GM21825 (cell line): Measurements from ENCODE around the gene ALG12.
"Not testable (repeated sequence)": the region's sequence is repeated elsewhere in the genome, so short reads cannot be mapped to it uniquely, and the experiment has no call there.

Experiments used
- ATAC-seq: cut with Tn5 transposase; IDR thresholded peaks from one replicate; pipeline ENCODE4 v1.9.1; 2021; ENCODE audit warnings: mild to moderate bottlenecking, moderate library complexity; ENCODE audit not compliant: unreplicated experiment

The ALG12 gene

DNA sequence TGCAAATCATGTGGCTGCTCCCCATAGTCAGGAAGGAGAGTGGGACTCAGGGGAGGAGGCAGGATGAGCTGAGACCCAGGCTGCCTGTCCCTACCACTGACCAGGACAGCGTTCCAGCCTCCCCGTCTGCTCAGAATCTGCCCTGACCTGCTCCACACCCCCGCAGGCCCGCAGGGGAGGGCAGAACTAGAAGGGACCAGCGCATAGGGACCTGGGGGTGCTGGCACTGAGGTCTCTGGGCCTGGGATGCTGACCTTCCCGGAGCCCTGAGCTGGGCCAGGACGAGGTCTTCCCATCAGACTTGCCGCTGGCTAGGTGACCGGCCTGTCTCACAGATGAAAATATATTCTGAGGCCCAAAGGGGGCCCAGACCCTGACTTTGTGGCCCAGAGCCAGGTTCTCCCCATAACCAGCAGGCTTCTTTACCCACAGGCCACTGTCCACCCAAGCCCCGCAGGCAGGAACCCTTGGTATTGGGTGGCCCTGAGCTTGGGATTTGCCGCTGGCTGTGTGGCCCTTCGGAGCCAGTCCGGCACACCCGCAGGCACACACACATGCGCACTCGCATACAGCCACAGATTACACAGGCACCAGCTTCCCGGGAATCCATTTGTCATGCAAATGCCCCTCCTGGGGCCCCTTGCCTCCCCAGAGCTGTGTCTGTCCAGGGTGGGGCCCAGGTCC, 28.5 kb upstream of the ALG12 start:
- ATAC-seq: no peak

DNA sequence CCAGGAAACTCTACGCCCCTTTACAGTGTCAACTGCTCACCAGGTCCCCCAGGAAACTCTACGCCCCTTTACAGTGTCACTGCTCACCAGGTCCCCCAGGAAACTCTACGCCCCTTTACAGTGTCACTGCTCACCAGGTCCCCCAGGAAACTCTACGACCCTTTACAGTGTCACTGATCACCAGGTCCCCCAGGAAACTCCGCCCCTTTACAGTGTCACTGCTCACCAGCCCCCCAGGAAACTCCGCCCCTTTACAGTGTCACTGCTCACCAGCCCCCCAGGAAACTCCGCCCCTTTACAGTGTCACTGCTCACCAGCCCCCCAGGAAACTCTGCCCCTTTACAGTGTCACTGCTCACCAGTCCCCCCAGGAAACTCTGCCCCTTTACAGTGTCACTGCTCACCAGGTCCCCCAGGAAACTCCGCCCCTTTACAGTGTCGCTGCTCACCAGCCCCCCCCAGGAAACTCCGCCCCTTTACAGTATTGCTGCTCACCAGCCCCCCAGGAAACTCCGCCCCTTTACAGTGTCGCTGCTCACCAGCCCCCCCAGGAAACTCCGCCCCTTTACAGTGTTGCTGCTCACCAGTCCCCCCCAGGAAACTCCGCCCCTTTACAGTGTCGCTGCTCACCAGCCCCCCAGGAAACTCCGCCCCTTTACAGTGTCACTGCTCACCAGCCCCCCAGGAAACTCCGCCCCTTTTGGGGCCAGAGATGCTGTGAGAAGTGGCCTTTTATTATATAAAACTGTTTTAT, 27.0 kb upstream of the ALG12 start:
- not testable (repeated sequence) for ATAC-seq

DNA sequence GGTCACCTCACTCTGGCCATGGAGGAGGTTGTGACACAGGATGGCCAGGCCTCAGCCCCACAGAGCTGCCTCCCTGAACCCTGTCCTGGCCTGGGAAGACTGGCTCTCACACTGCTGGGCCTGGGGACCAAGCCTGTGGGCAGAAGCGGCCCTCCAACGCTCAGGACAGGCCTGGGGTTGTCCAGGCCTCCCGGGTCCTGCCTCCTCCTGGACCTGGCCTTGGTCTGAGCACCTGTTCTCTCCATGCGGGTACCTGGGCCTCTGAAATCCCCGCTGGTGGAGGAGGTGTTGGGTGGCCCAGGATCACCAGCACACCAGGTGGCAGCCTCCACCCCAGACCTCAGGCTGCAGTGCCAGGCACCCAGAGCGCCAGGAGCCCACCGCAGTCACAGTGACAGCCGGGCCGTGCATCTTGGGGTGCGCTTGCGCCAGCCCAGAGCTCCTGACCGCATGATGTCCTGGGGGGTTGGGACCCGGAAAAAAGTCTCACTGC, 26.2 kb upstream of the ALG12 start:
- ATAC-seq: no peak

DNA sequence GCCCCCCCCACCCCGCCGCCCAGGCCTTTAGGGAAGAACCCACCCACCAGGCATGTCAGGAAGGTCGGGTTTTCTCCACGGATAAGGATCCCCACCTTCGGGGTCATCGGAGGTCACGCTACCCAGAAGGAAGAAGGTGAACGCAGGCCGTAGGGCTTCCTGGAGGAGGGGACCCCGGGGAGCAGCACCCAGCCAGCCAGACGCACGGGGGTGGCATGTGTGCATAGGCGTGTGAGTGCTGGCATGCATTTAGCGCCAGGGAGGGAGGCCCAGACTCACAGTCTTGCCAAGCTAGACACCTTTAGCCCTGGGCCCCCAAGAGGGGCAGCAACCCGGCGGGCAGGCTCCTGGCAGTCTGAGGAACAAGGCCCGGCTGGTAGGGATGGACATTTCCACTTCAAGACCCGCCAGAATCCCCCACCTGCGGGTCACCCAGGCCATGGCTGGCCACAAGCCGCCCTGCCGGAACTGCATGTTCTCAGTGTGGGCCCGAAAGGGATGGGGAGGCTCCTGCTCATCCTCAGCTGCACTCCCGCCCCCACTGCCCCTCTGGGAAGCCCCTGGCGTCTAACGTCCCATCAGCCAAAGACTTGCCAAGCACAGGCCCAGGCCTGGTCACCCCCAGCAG, 25.6 kb upstream of the ALG12 start:
- no peak for ATAC-seq

DNA sequence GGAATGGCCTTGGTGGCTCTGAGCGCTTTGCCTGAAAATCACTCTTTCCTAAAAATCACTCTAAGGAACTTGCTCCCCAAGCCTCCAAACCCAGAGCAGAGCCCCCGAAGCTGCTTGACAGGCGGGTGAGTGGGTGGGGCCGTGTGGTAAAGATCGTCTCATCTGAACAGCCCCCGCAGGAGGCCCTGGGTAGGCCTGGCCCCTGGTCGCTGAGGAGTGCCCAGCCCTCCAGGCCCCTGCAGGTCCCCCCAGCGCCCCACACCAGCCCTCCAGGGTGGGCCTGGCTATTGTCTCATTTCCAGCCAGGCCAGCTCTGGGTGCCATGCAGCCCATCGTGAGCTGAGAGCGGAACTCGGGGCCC, 25.1 kb upstream of the ALG12 start:
- ATAC-seq: no peak

DNA sequence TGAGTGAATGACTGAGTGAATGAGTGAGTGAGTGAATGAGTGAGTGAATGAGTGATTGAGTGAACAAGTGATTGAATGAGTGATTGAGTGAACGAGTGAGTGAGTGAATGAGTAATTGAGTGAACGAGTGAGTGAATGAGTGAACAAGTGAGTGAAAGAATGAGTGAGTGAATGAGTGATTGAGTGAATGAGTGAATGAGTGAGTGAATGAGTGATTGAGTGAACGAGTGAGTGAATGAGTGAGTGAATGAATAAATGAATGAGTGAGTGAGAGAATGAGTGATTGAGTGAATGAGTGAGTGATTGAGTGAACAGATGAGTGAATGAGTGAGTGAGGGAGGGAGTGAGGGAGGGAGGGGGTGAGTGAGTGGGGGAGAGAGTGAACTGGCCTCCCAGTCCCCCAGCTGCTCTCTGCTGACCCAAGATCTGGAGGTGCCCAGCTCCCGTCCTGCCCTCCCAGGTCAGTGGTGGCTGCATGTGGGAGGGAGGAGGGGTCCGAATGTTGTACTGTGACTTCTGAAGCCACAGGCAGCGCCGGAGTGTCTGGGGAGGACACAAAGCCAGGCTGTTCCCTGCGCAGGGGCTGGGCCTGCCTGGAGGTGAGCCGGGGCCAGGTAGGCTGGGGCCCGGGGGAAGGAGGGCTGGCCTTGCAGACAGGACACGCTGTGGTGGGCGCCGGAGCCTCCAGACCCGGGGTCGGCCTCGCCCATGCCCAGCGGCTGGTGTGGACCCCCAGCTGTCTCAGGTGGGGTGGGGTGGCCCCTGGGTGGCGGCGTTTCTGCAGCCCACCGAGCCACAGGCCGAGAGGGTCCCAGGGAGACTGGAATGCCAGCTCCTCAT, 24.5 kb upstream of the ALG12 start:
- ATAC-seq: no peak

DNA sequence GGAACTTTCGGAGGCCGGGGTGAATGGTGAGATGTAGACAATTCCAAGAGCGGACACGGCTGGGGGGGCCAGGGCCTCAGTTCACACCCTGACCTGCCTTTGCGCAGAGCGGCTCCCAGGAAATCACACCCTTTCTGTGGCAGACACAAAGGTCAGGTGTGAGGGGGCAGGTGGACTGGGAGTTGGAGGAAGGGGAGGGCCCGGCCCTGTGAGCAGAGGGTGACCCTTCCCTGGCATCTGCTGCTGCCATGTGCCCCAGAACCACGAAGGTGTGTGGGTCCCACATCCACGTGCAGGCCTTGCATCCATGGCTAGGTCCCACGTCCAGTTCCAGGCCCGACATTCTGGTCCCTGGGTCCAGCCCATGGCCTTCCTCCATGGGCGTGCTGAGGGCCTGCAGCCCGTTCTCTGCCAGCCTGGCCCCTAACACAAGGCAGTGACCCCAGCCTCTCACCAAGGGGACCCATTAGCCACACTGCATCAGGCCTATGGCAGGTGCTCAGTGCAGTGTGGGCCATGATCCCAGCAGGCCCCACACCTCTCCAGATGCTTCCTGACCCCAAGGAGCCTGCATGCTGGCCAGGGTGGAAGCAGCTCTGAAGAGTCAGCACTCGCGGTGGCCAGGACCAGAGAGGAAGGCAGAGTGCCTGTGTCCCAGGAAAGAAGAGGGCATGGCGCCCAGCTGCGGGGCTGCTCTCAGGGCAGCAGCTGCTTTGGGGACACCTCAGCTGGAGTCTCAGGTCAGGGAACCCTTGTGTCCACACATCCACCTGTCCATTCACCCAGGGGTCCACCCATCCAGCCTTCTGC, 23.5 kb upstream of the ALG12 start:
- ATAC-seq: no peak

DNA sequence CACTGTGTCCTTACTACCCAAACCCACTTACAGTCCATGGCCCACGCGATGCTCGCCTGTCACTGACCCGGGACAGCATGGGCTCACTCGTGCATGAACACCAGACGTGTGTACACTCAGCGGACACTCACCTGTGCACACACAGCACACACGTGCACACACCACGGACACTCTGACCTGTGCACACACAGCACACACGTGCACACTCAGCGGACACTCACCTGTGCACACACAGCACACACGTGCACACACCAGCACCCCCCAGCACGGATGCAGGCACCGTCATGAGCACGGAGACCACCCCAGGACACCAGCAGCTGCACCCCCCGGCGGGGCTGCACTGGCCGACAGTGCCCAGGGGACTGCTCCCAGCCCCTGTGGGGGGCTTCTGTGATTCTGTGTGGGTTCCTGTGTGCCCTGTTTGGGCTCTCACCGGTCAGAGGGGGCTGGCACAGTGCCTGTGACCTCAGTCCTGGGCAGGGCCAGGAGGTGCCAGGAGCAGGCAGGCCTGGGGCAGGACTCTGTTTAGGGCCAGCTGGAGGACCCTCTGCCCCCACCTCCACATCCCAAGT, 20.4 kb upstream of the ALG12 start:
- ATAC-seq: no peak

DNA sequence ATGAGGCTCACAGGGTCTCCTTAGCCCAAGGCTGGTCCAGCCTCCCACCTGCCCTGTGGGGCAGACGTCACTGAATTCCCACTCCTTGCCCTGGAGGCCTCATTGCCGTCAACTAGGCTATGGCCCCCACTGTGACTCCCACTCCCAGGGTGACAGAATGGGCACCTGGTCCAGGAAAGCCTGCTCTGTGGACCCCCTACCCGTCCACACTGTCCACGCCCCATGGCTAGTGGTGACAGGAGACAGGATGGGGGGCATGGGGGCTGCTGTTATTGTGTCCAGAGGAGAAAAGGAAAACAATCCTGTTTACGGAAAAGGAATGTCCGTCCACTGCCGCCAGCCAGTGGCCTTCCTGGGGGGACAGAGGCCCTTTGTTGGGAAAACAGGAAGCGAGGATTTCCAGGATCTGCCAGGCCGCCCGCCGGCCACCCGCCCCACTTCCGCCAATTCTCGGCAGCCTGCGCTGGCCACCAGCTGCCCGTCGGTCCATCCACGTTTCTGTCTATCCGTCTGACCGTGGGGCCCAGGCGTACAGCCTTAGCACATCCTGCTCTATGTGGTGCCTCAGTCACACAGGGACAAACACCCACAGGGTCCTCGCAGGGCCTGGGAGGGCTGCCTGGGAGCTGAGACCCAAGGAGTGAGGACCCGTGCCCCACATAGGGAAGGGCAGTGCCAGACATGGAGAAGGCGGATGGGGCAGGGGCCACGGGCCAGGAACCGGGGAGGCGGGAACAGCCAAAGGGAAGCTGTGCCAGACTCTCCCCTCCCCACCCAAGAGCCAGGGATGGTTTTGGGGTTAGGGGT, 19.7 kb upstream of the ALG12 start:
- no peak for ATAC-seq

DNA sequence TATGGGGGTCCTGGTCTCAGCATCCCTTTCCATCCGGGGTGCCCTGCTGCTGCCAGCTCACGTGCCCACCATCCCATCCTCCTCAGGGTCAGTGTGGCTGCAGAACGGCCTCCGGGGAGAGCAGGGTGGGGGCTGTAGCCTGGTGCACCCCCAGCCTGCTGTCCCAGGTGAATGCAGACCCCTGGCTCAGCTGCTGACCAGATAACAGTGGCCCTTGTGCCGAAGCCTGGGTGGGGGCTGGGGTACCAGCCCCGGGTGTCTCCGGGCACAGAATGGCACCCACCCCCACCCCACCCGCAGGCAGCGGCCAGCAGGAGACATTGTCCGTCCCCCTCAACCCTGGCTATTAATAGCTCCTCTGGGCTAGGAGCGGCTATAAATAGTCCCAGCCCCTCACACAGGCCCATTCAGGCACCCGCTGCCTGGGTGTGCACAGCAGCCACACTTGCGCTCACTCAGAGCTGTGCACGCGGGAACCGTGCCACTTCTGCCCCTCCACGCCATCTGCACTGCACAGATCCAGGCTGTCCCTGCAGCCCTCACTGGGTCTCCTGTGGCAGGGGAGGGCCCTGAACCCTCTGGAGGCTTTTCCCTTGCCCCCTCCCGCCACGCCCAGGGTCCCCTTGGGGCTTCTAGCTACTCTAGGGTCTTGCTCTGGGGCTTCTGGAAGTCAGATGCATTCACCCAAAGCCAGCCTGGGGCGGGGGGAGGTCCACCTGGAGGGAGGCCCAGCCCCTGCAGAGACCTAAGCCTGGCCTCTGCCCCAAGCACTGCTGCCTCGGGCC, 18.9 kb upstream of the ALG12 start:
- no peak for ATAC-seq

DNA sequence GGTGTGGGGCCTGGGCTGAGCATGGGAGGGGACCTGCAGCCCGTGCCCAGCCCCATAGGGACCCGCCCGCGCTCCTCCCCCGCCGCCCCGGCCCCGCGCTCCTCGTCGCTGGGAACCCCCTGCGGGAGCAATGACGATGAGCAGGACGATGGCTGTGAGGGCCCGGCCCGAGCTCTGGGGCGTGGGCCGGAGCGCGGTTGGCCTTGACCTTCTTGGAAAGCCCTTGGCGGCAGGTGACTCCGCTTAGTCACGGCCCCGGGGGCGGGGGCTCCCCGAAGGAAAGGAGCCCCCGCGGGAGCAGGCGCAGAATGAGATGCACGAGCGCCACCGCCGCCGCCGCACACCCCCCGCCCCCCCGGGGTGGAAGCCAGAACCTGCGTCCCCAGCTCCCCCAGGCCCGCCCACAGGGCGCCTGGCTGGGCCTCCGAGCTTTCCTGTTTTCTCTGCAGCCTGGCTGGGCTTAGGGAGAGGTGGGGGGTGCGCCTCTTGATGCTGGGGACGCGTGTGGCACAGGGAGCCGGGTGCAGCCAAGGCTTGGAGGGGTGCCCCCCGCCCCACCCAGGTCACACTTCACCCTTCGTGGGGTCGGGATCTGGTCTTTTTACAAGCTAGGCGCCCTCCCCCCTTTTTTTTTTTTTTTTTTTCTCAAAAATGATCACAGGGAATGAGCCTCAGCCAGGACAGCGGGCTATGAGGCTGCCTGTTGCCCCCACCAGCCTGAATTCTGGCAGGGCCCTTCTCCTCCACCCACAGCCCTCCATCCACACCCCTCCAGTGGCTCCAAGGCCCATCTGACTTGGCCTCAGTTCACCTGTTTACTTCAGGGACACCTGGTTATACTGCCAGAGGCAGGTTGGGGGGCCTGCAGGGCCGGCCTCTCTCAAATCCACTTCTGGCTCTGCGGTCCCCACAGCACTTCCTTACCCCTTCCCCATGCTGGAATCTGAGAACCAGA, 18.1 kb upstream of the ALG12 start:
- peak; percentile 63 for ATAC-seq

DNA sequence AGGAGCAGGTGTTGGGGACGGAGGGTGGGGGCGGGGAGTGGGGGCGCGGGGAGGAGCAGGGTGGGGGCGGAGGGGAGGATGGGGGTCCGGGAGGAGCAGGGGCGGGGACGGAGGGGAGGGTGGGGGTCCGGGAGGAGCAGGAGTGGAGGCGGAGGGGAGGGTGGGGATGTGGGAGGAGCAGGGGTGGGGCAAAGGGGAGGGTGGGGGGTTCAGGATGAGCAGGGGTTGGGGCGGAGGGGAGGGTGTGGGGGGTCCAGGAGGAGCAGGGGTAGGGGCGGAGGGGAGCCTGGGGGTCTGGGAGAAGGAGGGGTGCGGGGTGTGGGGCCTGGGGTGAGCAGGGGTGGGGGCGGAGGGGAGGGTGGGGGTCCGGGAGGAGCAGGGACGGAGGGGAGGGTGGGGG, 17.3 kb upstream of the ALG12 start:
- ATAC-seq: no peak

DNA sequence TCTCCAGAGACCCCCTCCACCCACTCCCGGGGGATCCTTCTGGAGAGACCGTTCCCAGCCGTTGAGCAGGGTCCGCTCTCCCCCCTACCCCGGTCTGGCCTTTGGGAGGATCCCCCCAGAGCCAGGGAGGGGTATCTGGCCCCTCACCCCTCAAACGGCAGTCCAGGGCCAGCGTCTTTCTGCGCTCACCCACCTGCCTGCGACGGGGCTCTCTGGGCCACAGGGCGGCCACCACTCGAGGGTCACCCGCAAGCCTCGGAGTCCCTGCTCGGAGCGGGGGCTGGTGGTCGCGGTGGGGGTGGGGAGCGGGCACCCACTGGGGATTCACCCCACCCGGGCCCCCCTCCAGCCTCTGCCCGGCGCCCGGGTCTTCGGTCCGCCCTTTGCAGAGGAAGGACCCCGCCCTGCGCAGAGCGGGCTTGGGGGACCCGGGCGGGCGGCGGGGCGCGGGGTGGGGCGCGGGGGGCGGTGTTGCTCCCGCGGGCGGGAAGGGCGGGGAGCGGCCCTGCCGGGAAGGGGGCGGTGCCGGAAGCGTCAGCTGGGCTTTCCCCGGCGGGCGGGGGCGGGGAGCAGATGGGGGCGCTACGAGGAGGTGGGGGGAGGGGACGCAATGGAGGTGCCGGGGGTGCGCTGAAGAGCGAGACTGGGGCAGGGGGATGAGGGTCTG, 16.8 kb upstream of the ALG12 start:
- no peak for ATAC-seq

DNA sequence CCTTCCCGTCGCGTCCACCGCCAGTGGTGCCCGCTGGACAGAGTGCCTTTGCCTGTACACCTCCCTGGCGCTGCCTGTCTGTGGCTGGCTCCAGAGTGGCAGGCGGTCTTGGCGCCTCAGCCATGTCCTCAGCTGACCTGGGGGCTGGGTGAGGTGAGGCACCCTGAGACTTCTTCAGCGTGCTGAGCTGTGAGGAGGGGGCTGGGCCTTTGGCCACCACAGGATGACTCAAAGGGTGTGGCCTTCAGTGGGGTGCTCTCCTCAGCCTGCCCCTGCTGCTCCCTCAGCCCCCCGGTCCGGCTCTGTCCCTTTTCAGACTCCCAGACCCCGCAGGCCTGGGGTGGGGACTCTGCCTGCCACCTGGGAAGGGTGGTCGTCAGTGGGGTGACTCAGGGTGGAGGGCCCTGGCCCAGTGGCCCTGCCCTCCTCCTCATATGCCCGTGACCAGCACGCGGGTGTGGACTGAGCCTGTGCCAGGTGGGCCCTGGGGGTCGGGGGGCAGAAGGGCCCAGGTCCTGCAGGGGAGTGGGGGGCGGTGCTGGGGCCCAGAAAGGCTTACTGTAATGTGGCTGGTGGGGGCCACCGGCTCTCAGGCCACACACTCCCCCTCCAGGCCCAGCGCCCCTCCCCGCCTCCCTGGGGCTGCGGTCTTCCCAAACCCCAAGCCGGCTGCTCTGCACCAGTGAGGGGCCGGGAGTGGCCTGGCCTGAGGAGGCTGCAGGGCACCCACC, 16.1 kb upstream of the ALG12 start:
- no peak for ATAC-seq

DNA sequence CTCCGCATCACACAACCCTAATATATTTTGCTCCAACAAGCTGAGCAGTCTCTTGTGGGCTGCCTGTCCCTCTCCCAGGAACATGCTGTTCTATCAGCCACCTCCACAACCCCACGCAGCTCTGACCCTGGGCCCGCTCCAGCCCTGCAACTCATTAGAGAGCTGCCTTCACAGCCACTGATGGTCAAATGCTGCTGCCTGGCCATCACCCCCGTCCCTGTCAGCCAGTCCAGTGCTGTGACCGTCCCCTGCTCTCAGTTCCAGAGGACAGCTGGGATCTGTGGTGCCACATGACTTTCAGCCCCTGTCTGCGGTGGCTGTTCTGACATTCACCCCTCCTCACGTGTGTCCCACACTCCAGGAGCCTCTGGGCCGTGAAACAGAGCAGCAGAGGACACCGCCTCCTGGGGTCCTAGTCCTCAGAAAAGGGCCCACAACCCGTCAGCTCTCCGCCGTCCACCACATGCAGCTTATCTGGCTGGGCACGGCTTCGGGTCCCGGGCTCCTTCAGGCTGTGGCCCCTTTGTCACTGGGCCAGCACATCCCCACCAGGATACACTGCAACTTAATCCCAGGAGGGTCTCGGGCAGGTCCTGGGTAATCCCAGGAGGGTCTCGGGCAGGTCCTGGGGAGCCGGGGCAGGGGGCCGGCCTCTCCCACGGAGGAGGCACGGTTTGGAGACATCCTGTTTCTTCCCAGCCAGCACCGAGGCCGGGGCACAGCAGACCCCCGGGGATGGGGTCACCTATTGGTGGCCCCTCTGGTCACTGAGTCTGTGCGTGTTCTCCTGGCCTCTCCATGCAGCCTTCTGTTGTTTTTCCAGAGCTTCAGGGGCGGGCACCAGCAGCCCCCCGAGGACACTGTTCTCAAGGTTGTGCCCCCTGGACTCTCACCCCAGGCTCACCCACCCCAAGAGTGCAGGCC, 15.3 kb upstream of the ALG12 start:
- no peak for ATAC-seq
